Activated B cell treated with CpG ODN at 0.5 μM for 24 hours (primary cell): ENCODE results near the gene OR56A1. TPM values are rescaled to one million over a fixed set of nuclear protein-coding genes. Genes with fewer than 3 reads are reported as not detected.
"Not testable (repeated sequence)": the region's sequence is repeated elsewhere in the genome, so short reads cannot be mapped to it uniquely, and the experiment has no call there.

Experiments
- ATAC-seq: fragments of 200-7000 bp; cut with Tn5 transposase; one replicate; pipeline ENCODE4 v1.10.0; 2021; ENCODE audit warnings: low read depth, mild to moderate bottlenecking, moderate library complexity
- CTCF ChIA-PET: fragments of 350-600 bp; sonication (Branson Sonifier 250); formaldehyde crosslinking; loops from one replicate; lab custom pipeline; 2021; ENCODE audit warnings: antibody characterized with exemption; lab: Charles Lee
- POLR2A ChIA-PET: fragments of 350-600 bp; sonication (Branson Sonifier 250); formaldehyde crosslinking; loops from one replicate; lab custom pipeline; 2021; ENCODE audit warnings: antibody characterized with exemption; lab: Charles Lee
- DNase-seq: peaks from one replicate; pipeline ENCODE4 v3.0.0; 2022
- H3K27ac Mint-ChIP-seq: one replicate; pipeline ENCODE4 v1.8.0; 2020; ENCODE audit warnings: mixed read lengths
- H3K27me3 Mint-ChIP-seq: one replicate; pipeline ENCODE4 v1.8.0; 2021; ENCODE audit warnings: mixed read lengths
- H3K36me3 Mint-ChIP-seq: one replicate; pipeline ENCODE4 v1.8.0; 2021; ENCODE audit warnings: low read depth, mixed read lengths
- H3K4me1 Mint-ChIP-seq: one replicate; pipeline ENCODE4 v1.8.0; 2021; ENCODE audit warnings: mixed read lengths
- H3K4me3 Mint-ChIP-seq: one replicate; pipeline ENCODE4 v1.8.0; 2020; ENCODE audit warnings: mild to moderate bottlenecking, mixed read lengths
- H3K9me3 Mint-ChIP-seq: one replicate; pipeline ENCODE4 v1.8.0; 2020; ENCODE audit warnings: mixed read lengths
- CTCF ChIP-seq: fragments of 200-600 bp; IDR thresholded peaks from one replicate; pipeline ENCODE4 v1.8.0; 2022; ENCODE audit warnings: antibody characterized with exemption, mild to moderate bottlenecking
- intact Hi-C: fragments of 100-400 bp; cut with micrococcal nuclease; formaldehyde crosslinking; loops from one replicate; pipeline ENCODE4 v1.15.1; 2024
- total RNA-seq: library from RNA; stranded (reverse); gene quantifications from 2 replicates; pipeline ENCODE4 v1.2.3, GENCODE V29; 2022

OR56A1 gene, protein sequence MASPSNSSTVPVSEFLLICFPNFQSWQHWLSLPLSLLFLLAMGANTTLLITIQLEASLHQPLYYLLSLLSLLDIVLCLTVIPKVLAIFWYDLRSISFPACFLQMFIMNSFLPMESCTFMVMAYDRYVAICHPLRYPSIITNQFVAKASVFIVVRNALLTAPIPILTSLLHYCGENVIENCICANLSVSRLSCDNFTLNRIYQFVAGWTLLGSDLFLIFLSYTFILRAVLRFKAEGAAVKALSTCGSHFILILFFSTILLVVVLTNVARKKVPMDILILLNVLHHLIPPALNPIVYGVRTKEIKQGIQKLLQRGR
- total RNA-seq = not detected in 2 replicates

- no peak within 1 kb of the TSS for H3K27ac Mint-ChIP-seq
- H3K27me3 Mint-ChIP-seq = peaks cover 7% of the 10 kb centered on the region
- H3K4me3 Mint-ChIP-seq = no peak within 1 kb of the TSS
- ChIA-PET POLR2A (no interaction called here), CTCF (no interaction called here)
- intact Hi-C loops = no loop called here
- DNase-seq (no peak), ATAC-seq (no peak)
- no peaks in the 10 kb centered on the region for H3K4me1 Mint-ChIP-seq
- no peak for TF ChIP-seq CTCF
- H3K36me3 Mint-ChIP-seq = no peaks in the 10 kb centered on the region
- H3K9me3 Mint-ChIP-seq = no peaks in the 10 kb centered on the region
Observed at GRCh38 chr11:6030708-6031405, at the start of gene OR56A1. TSS of gene OR56A1 (minus strand) at chr11:6030758. CDS start at chr11:6027692, 3,066 bp downstream.

DNA sequence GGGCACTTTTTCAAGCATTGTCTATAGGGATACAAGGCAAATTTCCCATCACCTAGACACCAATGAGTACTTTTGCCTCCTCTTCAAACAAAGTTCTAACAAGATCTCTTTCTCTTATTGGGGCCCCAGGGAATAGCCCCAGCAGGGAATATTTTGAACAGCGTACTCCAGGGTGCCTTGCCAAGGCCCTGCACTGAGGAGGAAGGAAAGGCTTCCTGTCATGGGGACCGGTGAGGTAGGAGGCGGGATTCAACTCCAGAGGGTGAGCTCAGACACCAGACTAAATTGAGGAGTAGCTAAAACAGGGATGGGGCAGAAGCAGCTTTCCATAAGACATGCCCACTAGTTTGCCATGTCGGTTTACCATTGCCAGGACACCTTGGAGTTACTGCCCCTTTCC is 48.9 kb upstream of the OR56A1 start:
- no peak for TF ChIP-seq CTCF
- Mint-ChIP-seq H3K4me3 (no peak overlapping the region), H3K27ac (no peak overlapping the region), H3K27me3 (peaks cover 8% of the 10 kb centered on the region), H3K9me3 (peaks cover 24% of the 10 kb centered on the region), H3K4me1 (no peaks in the 10 kb centered on the region), H3K36me3 (no peaks in the 10 kb centered on the region)
- DNase-seq (no peak), ATAC-seq (no peak)
- ChIA-PET POLR2A (no interaction called here), CTCF (no interaction called here)
- intact Hi-C loops = no loop called here

DNA sequence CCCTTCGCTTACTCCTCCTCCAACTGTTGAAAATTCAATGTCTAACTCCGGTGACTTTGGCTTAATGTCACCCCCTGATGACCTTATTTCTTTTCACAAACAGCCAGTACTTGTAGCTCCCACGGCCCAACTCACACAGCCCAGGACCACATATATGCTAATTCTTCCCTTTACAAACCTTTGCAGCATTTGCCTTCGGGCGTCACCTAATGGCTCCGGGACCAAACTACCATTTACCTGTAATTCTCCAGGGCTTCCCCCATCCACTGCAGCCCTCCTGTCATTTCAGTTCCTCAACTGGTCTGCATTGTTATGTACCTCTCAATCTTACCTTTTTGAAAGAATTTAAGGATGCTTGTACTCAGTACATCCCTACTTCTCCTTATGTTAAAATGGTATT is 47.2 kb upstream of the OR56A1 start:
- intact Hi-C loops = no loop called here
- Mint-ChIP-seq H3K9me3 (peaks cover 17% of the 10 kb centered on the region), H3K36me3 (no peaks in the 10 kb centered on the region), H3K27me3 (peaks cover 12% of the 10 kb centered on the region), H3K4me3 (no peak overlapping the region), H3K4me1 (no peaks in the 10 kb centered on the region), H3K27ac (no peak overlapping the region)
- DNase-seq (no peak), ATAC-seq (no peak)
- ChIA-PET POLR2A (no interaction called here), CTCF (no interaction called here)
- TF ChIP-seq CTCF = no peak

DNA sequence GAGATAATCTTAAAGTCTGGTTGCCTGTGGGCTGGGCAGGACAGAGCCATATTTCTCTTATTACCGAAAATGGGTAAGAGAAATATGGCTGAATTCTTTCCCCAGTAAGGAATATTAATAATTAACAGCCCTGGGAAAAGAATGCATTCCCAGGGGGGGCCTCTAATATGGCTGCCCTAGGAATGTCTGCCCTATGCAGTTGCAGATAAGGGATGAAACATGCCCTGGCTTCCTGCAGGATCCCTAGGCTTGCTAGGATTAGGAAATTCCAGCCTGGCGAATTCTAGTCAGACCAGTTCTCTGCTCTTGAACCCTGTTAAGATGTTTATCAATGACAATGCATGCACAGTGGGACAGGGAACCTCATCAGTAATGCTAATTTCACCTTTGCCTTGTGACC is 45.9 kb upstream of the OR56A1 start:
- H3K4me3 Mint-ChIP-seq, DNase-seq, H3K36me3 Mint-ChIP-seq, intact Hi-C loops, POLR2A ChIA-PET, H3K27ac Mint-ChIP-seq, CTCF ChIA-PET, H3K4me1 Mint-ChIP-seq, ATAC-seq: not testable (repeated sequence)
- Mint-ChIP-seq H3K9me3 (peaks cover 17% of the 10 kb centered on the region), H3K27me3 (peaks cover 12% of the 10 kb centered on the region)

DNA sequence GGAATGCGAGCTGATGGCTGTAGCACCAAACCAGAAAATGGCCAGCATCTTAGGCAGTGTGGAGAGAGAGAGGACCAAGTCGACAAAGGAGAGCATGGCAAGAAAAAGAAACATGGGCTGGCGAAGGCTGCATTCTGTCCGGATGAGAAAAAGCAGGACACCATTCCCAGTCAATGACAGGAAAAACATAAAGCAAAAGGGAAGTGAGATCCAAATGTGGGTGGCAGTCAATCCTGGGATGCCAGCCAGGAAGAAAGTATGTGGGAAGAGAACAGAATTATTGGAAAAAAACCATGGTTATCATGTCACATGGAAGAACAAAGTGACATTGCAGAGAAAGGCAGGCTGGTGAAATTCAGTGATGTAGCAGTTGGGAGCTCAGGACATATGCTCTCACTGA is 36.9 kb upstream of the OR56A1 start:
- H3K9me3 Mint-ChIP-seq = no peaks in the 10 kb centered on the region
- DNase-seq = no peak
- POLR2A ChIA-PET = no interaction called here
- H3K4me3 Mint-ChIP-seq = no peak overlapping the region
- no peaks in the 10 kb centered on the region for H3K36me3 Mint-ChIP-seq
- H3K4me1 Mint-ChIP-seq = no peaks in the 10 kb centered on the region
- H3K27ac Mint-ChIP-seq = no peak overlapping the region
- ATAC-seq = no peak
- intact Hi-C loops = no loop called here
- CTCF ChIA-PET = no interaction called here
- TF ChIP-seq CTCF = no peak
- H3K27me3 Mint-ChIP-seq = no peaks in the 10 kb centered on the region
